ENCODE data around the gene RRAS. TPM values are rescaled to one million over a fixed set of nuclear protein-coding genes. Genes with fewer than 3 reads are reported as not detected.
"Not testable (repeated sequence)": the region's sequence is repeated elsewhere in the genome, so short reads cannot be mapped to it uniquely, and the experiment has no call there.

Gene RRAS
- total RNA-seq, 4 donors from 2014 or later: 6.3 to 40.8 (median 12.8) TPM

DNA sequence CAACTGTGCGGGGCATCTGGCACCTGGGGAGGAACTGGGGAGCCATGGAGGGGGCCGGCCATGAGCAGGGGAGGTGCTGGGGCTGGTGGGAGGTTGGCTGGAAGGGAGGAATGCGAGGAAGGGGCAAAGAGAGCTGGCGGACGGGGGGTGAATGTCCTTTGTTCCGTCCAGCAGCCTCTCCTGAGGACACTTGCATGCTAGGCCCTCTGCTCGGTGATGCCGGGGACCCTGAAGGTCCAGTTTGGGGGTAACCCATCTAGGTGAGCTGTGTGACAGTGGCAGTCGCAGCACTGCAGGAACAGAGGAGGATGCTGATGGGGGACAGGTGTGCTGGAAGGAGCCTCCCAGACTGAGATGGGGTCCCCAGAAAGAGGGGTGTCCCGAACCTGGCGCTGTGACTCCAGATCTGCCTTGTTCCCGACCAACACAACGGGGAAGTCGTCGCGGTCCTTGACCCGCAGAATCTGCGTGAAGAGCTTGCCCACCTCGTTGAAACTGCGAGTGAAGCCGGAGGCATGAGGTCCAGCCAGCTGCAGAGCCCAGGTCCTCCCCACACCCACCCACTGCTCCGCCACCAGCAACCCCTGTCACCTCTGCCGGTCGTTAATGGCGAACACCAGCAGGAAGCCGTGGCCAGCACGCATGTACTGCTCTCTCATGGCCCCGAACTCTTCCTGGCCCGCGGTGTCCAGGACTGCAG is 3.6 kb downstream of the RRAS start:
- intact Hi-C loops (cut with DNase I): no loop called here
- TF ChIP-seq POLR2A (IDR thresholded peaks at IDR 0.05): no peak
- TF ChIP-seq, protein P1, sequence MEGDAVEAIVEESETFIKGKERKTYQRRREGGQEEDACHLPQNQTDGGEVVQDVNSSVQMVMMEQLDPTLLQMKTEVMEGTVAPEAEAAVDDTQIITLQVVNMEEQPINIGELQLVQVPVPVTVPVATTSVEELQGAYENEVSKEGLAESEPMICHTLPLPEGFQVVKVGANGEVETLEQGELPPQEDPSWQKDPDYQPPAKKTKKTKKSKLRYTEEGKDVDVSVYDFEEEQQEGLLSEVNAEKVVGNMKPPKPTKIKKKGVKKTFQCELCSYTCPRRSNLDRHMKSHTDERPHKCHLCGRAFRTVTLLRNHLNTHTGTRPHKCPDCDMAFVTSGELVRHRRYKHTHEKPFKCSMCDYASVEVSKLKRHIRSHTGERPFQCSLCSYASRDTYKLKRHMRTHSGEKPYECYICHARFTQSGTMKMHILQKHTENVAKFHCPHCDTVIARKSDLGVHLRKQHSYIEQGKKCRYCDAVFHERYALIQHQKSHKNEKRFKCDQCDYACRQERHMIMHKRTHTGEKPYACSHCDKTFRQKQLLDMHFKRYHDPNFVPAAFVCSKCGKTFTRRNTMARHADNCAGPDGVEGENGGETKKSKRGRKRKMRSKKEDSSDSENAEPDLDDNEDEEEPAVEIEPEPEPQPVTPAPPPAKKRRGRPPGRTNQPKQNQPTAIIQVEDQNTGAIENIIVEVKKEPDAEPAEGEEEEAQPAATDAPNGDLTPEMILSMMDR (IDR thresholded peaks at IDR 0.05): no peak
- Histone ChIP-seq H3K4me1 (peaks cover 26 to 70% (median 38%) of the 10 kb centered on the region in 3 donors), H3K27ac (peak overlapping the region in 2 of 4 donors; percentile 46 to 61), H3K9me3 (no peaks in the 10 kb centered on the region), H3K36me3 (no peaks in the 10 kb centered on the region), H3K4me3 (no peak overlapping the region), H3K27me3 (no peaks in the 10 kb centered on the region)
- 65 to 73% methylated on average over 20 to 23 of the region's 30 CpGs for WGBS, 2 donors
- DNase-seq: no peak

DNA sequence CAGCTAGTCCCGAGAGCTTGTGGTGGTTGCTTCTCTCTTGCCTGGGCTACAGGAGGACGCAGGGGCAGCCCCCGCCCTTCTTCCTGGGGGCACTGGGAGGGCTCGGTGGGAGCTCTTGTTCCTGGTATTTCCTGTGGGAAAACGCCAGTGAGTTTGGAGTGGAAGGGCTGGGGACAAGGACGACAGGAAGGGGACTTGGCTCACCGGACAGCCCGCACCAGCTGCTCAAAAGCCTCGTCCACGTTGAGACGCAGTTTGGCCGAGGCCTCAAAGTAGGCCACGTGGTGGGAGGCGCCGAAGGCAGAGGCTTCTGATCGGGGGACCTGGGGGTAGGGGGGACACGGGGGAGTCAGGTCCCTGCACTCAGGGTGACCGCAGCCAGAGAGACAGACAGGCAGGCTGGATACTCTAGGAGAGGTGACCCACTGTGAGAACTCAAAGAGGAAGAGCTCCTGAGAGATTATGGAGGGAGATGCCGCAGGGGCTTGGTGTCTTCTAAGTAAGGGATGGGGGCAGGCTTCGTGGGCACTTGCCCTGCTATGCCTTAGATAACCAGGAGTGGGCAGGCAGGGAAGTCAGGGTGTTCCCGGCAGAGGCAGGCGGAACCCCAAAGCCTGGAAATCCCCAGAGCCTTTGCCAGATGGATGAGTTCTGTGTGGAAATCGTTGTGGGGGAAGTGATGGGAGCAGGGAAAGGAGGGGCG is 4.3 kb downstream of the RRAS start:
- 39 to 40% methylated on average over 9 to 12 of the region's 24 CpGs for WGBS, 2 donors
- DNase-seq: no peak
- TF ChIP-seq POLR2A (IDR thresholded peaks at IDR 0.05): no peak
- TF ChIP-seq, protein P1 (IDR thresholded peaks at IDR 0.05): peak in 3 of 6 experiments; percentile 8 to 35 (median 10)
- intact Hi-C loops (cut with DNase I): no loop called here
- H3K4me1 ChIP-seq: peaks cover 24 to 70% (median 41%) of the 10 kb centered on the region in 3 donors
- H3K36me3 ChIP-seq: no peaks in the 10 kb centered on the region
- H3K9me3 ChIP-seq: no peaks in the 10 kb centered on the region
- no peaks in the 10 kb centered on the region for H3K27me3 ChIP-seq
- no peak overlapping the region for H3K4me3 ChIP-seq
- peak overlapping the region in 3 of 4 donors; percentile 36 to 61 (median 46) for H3K27ac ChIP-seq

DNA sequence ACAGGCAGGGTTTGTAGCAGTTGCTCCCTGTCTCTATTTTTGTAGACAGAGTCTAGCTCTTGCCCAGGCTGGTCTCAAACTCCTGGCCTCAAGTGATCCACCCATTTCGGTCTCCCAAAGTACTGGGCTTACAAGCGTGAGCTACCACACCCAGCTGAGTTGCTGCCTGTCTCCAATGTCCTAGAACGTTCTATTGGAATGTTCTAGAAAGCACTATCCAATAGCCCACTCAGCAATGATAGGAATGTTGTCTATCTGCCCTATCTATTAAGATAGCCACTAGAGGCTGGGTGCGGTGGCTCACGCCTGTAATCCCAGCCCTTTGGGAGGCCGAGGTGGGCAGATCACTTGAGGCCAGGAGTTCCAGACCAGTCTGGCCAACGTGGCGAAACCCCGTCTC is 6.7 kb downstream of the RRAS start:
- H3K4me1 ChIP-seq: peaks cover 18 to 57% (median 29%) of the 10 kb centered on the region in 3 donors
- intact Hi-C loops (cut with DNase I); H3K27me3 ChIP-seq; H3K36me3 ChIP-seq; H3K4me3 ChIP-seq; H3K27ac ChIP-seq; H3K9me3 ChIP-seq; DNase-seq: not testable (repeated sequence)
- WGBS, 2 donors: 64 to 76% methylated on average over 6 to 7 of the region's 9 CpGs

DNA sequence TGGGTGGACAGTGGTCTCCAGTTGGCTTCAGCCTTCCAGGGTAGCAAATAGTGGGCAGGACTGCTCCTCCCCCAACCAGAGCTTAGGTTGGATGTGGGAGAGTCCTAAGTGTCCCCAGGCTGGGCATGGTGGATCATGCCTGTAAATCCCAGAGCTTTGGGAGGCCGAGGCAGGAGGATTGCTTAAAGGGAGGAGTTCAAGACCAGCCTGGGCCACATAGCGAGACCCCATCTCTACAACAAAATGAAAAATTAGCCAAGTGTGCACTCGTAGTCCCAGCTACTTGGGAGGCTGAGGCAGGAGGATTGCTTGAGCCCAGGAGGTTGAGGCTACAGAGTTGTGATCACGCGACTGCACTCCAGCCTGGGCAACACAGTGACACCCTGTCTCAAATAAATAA is 7.4 kb downstream of the RRAS start:
- peaks cover 14 to 50% (median 22%) of the 10 kb centered on the region in 3 donors for H3K4me1 ChIP-seq
- no peaks in the 10 kb centered on the region for H3K9me3 ChIP-seq
- DNase-seq: no peak
- no peaks in the 10 kb centered on the region for H3K27me3 ChIP-seq
- TF ChIP-seq, protein P1 (IDR thresholded peaks at IDR 0.05): no peak
- TF ChIP-seq POLR2A (IDR thresholded peaks at IDR 0.05): no peak
- intact Hi-C loops (cut with DNase I): no loop called here
- no peak overlapping the region for H3K4me3 ChIP-seq
- 89 to 96% methylated on average over 4 to 5 of the region's 5 CpGs for WGBS, 2 donors
- peaks cover 0 to 9% (median 0%) of the 10 kb centered on the region in 3 donors for H3K36me3 ChIP-seq
- no peak overlapping the region for H3K27ac ChIP-seq

DNA sequence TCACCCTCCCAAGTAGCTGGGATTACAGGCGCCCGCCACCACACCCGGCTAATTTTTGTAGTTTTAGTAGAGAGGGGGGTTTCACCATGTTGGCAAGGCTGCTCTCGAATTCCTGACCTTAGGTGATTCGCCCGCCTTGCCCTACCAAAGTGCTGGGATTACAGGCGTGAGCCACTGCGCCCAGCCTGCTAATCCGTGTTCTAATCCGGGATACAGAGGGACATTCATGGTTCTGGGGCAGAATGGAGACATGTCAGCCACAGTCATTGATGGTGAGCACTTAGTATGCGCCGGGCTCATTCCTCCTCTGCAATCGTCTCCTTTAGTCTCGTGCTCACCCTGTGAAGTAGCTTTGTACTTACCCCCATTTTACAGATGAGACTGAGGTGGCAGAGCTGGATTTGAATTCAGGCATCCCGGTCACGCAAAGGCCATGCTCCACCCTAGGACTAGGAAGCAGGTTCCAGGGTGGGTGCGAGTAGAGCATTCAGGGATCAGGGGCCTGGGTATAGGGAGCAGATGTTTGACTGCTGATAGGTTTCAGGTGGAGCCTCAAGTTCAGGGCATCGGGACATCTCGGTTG is 8.2 kb downstream of the RRAS start:
- Histone ChIP-seq H3K27me3 (no peaks in the 10 kb centered on the region), H3K27ac (peak overlapping the region in 1 of 4 donors; percentile 2), H3K36me3 (peaks cover 0 to 17% (median 0%) of the 10 kb centered on the region in 3 donors), H3K9me3 (no peaks in the 10 kb centered on the region), H3K4me3 (no peak overlapping the region), H3K4me1 (peaks cover 14 to 41% (median 19%) of the 10 kb centered on the region in 3 donors)
- 74 to 89% methylated on average over 18 to 19 of the region's 19 CpGs for WGBS, 2 donors
- intact Hi-C loops (cut with DNase I): no loop called here
- DNase-seq: no peak
- TF ChIP-seq POLR2A (IDR thresholded peaks at IDR 0.05): no peak
- TF ChIP-seq, protein P1 (IDR thresholded peaks at IDR 0.05): no peak

Data from esophagus squamous epithelium (tissue), 5 donors.